Measurements from ENCODE around the gene RSAD2. TPM values are rescaled to one million over a fixed set of nuclear protein-coding genes. Genes with fewer than 3 reads are reported as not detected.
"Not testable (repeated sequence)": the region's sequence is repeated elsewhere in the genome, so short reads cannot be mapped to it uniquely, and the experiment has no call there.

Gene RSAD2
- polyA plus RNA-seq, 10 donors, result 2.2 to 3.7 (median 2.8) TPM

- DNase-seq, result not testable (repeated sequence)
Measured at GRCh38 chr2:6902581-6902980, 25.0 kb downstream of the RSAD2 start.

DNA sequence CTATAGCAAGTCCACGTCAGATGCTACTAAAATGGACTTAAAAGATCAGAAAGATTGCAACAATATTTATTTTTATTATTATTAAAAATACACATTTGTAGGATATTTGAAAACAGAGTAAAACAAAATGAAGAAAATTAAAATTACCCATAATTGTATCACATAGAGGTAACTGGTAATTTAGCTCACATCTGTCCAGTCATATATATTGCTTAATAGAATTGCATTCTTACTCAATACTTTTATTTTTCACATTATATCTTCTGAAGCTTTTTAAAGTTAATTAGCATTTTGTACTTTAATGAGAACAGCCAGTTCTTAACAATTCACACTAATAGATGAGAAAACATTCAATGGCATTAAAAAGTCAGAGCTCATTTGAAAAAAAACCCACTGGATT is 28.1 kb downstream of the RSAD2 start:
- DNase-seq, result no peak

DNA sequence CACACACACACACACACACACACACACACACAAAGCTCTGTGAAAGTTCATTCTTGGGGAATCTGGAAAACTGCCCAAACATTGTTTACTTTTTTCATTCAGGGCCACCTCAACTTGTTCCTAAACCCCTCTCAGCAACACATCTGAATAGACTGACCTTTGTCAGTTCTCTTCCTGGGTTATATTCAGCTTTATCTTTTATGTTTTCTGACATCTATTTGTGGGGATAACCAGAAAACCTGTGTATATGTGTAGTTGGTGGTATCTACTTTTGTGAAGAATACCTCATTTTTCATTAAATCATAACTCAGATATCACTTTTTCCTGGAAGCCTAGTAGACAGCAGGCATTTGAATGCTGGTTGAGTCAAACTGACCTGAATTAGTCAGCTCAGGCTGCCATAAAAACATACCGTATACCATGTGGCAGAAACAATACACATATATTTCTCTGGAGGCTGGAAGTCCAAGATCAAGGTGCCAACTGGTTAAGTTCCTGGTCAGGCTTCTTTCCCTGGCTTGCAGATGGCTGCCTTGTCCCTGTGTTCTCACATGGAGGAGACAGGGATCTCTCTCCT is 28.7 kb downstream of the RSAD2 start:
- no peak for DNase-seq

- DNase-seq, result no peak
Measured at GRCh38 chr2:6908291-6908690, 30.7 kb downstream of the RSAD2 start.

DNA sequence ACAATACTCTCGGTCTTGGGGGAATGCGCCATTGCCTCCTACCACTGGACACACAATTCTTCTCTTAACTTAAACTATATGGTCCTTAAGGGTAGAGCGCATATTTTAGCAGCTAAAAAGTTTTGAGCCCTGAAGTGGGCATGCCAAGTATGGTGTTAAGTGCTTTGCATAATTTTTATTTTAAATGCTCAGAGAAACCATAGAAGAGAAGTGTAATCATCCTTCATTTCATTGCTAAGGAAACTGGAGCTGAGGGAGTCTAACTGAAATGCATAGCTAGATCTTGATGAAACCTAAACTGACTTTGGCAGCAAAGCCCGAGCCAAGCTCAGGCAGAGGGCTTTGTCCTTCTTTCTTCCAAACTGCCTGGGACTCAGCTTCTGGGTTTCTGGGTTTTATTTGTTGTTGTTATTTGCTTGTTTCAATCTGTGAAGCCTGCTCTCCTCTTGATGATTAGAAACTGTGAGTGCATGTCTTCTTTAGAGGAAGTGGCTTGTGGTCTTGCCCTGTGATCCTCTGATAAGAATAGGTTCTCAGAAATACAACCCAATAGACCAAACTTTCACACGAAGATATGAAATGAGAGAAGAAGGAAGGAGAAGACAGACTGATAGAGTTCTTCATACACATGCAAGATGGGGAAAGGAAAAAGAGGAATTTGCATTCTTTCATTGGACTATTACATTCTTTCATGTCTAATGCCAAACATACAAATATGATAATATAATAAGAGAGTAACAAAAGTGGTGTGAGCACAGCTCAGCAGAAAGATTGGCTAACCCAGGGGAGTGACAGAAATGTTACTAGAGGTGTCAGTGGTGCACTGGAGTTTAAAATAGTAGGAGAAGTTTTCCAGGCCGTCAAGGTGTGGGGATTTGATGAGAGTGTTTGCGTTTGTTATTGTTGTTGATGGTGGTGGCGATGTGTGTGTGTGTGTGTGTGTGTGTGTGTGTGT is 32.1 kb downstream of the RSAD2 start:
- no peak for DNase-seq

DNA sequence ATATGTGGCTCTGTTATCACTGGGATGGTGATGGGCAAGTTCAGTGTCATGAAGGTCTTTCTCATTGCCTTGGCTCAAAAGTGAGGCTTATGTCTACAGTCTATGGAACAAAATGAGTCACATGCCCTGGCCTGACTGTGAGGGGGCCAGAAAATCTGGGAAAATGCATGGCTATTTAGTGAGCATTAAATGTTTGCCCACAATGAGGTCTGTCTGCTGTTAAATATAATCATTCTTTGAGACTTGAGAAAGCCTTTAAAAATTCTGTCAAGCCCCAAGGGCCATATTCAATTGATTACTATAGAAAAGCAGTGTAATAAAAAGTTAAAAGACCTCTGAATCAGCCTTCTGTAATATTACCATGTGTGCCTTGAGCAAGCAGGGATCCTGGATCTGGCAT is 34.1 kb downstream of the RSAD2 start:
- DNase-seq, result no peak

- DNase-seq, result no peak
Measured at GRCh38 chr2:6913415-6914157, 36.0 kb downstream of the RSAD2 start.

GRCh38 chr2:6914828-6915227 is 37.3 kb downstream of the RSAD2 start:
- DNase-seq, result no peak

GRCh38 chr2:6915399-6915798 is 37.8 kb downstream of the RSAD2 start:
- DNase-seq, result no peak

DNA sequence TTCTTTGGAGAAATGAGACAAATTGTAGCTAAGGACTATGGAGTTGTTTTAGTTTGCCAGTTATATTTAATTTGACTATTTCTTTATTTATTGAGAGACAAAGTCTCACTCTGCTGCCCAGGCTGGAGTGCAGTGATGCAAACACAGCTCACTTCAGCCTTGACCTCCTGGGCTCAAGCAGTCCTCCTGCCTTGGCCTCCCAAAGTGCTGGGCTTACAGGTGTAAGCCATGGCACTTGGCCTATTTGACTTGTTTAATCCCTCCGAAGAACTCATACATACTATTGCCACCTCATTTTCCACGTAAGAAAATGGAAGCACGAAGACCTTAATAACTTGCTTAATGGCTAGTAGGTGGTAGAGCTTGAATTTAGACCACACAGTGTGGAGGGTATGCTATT is 38.6 kb downstream of the RSAD2 start:
- DNase-seq, result no peak

GRCh38 chr2:6916736-6917070 is 39.1 kb downstream of the RSAD2 start:
- DNase-seq, result no peak

GRCh38 chr2:6917071-6917760 is 39.6 kb downstream of the RSAD2 start, which contains the start of gene RNF144A:
Gene RNF144A (plus strand): TSS chr2:6917412. CDS start chr2:6996927, 79,515 bp downstream.
- DNase-seq, result peak; percentile 58 to 86 (median 77)

DNA sequence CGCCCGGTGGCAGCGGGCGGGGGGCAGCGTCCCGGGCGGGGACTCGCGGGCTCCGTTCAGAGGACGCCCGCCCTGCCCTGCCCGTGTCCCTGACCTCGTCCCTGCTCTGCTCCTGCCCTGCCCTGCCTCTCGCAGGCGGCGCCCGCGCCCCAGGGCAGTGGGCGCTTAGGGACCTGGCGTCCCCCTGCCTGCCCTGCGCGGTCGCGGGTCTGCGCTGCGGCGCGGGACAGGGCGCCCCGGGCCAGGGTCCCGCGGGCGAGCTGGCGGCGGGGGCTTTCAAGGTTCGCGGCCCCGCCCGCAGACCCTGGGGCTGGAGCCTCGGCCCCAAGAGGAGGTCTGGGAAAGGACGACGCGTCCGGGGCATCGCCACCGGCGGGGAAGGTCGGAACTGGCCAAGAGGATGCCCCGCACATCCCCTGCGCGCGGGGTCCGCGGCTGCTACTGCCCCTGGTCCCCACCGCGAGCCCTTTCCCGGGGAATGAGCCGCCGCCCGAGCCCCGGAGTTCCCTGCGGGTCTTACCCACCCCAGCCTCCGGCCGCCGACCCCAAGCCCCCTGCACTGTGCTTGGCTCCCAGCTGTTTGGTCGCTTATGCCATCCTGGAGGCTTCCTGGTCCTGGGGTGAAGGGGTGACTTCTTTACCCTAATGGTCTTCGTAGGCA is 40.3 kb downstream of the RSAD2 start:
- peak in 1 of 3 donors; percentile 52 for DNase-seq

DNA sequence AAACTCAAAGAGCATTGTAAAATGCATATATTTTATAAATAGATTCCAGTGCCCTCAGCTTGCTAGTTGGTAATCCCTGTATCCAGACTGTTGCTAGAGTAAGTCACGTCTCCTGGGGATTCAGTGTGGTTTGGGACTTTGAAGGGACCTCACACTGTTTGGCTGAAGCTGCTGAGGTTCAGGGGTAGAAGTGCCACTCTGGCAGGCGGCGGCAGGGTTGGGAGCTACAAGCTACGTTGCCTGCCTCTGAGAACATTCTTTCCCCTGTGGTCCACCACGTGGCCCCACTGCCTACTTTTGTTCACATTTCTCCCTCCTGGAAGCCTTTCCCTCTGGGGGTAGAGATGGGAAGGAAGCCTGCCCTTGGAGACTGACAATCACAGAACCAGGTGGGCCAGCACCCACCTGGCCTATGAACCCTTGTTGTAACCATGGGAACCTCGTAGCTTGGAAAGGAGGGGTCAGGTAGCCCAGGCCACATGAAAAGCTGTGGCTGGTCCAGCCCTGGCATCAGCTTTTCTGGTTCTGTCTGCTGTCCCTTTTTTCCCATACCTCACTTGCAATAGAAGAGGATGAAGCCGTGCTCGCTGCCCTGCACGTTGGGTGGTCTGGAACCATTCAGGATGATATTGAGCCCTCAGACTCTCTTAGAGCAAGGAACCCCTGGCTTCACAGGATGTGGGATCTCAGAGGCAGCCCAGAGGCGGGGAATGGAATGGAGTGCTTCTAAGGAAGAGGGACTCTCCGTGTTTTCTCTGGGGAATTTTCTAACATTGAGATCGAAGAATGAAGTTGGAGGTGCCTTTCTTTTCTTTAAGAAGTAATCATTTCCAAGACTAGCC is 42.5 kb downstream of the RSAD2 start:
- DNase-seq, result no peak

GRCh38 chr2:6920743-6921064 is 43.1 kb downstream of the RSAD2 start:
- DNase-seq, result no peak

DNA sequence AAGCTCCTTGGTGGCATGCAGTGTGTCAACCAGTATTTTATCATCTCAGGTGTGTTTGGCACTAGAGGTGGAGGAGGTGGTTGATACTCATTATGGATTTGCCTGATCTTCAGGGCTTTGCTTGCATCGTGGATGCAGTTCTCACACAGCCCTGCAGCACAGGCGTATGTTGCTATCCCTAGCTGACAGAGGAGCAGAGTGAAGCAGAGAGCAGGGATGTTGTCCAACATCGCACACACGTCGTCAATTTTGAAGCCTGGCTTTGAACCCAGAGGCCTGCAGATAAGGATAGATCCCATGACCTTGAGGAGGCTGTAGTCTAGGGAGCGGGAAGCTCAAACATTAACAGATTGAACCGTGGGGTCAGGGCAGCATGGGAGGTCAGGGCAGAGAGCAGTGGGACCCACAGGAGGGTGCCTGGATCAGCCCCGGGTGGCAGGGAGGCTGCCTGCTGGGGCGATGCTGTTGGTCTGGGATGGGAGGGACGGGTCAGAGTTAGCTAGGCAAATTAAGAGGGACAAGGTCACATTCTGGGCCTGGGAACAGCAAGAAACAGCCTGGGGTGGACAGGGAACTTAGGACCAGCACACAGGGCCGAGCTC is 43.8 kb downstream of the RSAD2 start:
- no peak for DNase-seq

- no peak for DNase-seq
Measured at GRCh38 chr2:6922201-6922656, 44.7 kb downstream of the RSAD2 start.

DNA sequence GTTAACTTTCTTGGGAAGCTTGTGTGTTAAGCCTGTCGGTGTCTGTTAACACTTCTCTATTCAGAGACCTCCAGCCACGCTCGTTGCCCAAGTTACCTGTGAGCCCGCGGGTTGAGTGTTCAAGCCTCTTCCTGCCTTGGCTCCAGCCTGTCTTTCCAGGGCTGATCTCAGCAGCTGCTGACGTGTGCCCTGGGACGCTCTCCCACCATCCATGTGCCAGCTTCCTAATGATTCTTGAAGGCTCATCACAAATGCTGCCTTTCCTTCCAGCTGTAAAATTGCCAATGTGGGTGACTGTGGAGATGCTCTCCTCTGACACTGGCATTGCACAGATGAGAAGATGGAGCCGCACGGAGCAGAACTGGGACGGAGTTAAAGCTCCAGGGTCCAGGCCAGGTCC is 45.7 kb downstream of the RSAD2 start:
- no peak for DNase-seq

DNA sequence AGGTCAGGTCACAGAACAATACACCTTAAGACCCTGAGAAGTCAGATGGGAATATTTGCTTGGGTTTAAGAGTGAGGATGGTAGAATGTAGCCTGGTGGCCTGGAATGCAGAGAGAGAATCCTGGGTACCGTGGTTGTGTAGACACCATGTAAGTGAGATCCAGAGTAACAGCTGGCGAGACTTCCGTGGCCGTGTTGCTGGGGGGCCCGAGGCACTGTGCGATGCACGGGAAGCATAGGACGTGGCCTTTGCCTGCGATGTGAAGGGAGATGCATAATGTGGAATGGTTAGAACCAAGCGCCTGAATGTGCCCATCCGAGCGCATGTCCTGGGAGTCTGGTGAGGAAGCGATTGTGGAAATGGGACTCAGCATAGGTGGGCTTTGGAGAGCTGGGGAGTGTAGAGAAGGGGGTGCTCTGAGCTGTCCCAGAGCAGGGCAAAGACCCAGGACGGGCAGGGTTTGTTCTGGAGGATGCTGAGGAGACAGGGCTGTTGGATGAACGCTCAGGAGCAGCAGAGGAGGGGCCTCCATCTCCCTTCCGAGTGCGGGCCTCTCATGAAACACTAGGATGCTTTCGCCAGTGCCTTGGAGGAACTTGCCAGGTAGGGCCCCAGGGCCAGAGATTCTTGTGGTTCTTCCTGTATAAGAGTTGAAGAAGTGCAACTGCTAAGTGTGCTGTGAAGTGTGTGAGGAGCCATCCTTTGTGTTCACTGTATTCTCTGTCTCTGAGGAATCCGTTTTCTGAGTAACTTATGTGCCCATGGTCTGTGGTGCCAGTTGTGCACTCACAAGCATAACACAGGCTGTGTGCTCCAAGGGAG is 46.7 kb downstream of the RSAD2 start:
- DNase-seq, result no peak

Measured in muscle of back (tissue), 11 donors.